Bronchial epithelial cell (primary cell): ENCODE data around the gene ERBB4. TPM values are rescaled to one million over a fixed set of nuclear protein-coding genes. Genes with fewer than 3 reads are reported as not detected.

Experiments
- DNase-seq: peaks from one replicate; pipeline ENCODE4 v3.0.0-alpha.2; 2010; ENCODE audit warnings: low read depth
- FAIRE-seq: peaks from 2 replicates; lab custom pipeline; 2011; peaks lifted over from hg19 to GRCh38; lab: Jason Lieb, UNC
- H3K27me3 ChIP-seq: 2 replicates; pipeline ENCODE4 v1.5.1; 2011; ENCODE audit warnings: low read length; ENCODE audit not compliant: control insufficient read depth, insufficient read depth
- H3K36me3 ChIP-seq: 2 replicates; pipeline ENCODE4 v1.5.1; 2011; ENCODE audit warnings: low read length; ENCODE audit not compliant: control insufficient read depth, insufficient read depth
- H3K4me3 ChIP-seq: 2 replicates; pipeline ENCODE4 v1.5.1; 2011; ENCODE audit warnings: mild to moderate bottlenecking, low read depth, low read length, control low read depth
- CTCF ChIP-seq: IDR thresholded peaks from 2 replicates; pipeline ENCODE4 v1.5.1; 2011; ENCODE audit warnings: mild to moderate bottlenecking, moderate library complexity, low read length, control low read depth, inconsistent platforms; ENCODE audit not compliant: insufficient read depth, severe bottlenecking
- total RNA-seq: library from RNA; depleted of rRNA; stranded (reverse); fragments of >200 nt; gene quantifications from 2 replicates; pipeline ENCODE4 v1.2.1, GENCODE V29; 2014

Gene ERBB4
- total RNA-seq, 1 donor from 2014 or later: under 0.01 TPM

DNA sequence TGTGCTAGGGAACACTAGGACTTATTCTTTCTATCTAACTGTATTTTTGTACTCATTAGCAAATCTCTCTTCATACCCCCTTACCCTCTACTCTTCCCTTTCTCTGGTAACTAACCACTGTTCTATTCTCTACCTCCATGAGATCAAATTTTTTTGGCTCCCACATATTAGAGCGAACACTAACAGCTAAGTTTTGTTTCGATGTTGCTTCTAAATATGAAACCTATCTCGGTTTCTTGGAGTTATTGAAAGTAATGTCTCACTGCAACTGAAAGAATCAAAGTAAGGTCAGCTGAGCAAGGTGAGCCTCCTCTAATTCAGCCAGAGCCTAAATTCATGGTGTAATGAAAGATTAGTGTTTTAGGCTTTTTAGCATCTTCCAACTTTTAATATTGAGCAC is 1024.6 kb downstream of the ERBB4 start:
- Histone ChIP-seq H3K4me3 (no peak overlapping the region), H3K36me3 (no peaks in the 10 kb centered on the region), H3K27me3 (no peaks in the 10 kb centered on the region)
- DNase-seq (no peak), FAIRE-seq (no peak)
- no peak for TF ChIP-seq CTCF

GRCh38 chr2:211513446-211513845 is 1025.2 kb downstream of the ERBB4 start:
- Histone ChIP-seq H3K4me3 (no peak overlapping the region), H3K36me3 (no peaks in the 10 kb centered on the region), H3K27me3 (no peaks in the 10 kb centered on the region)
- no peak for FAIRE-seq
- TF ChIP-seq CTCF: no peak
- no peak for DNase-seq

- no peak for FAIRE-seq
- Histone ChIP-seq H3K27me3 (no peaks in the 10 kb centered on the region), H3K4me3 (no peak overlapping the region), H3K36me3 (no peaks in the 10 kb centered on the region)
- TF ChIP-seq CTCF: no peak
- no peak for DNase-seq
Measured at GRCh38 chr2:211512806-211513205, 1025.8 kb downstream of the ERBB4 start.

- H3K4me3 ChIP-seq: no peak overlapping the region
- peak; percentile 23 for TF ChIP-seq CTCF
- peak; percentile 62 for FAIRE-seq
- H3K36me3 ChIP-seq: no peaks in the 10 kb centered on the region
- H3K27me3 ChIP-seq: no peaks in the 10 kb centered on the region
- DNase-seq: no peak
Measured at GRCh38 chr2:211503856-211504255, 1034.7 kb downstream of the ERBB4 start.

DNA sequence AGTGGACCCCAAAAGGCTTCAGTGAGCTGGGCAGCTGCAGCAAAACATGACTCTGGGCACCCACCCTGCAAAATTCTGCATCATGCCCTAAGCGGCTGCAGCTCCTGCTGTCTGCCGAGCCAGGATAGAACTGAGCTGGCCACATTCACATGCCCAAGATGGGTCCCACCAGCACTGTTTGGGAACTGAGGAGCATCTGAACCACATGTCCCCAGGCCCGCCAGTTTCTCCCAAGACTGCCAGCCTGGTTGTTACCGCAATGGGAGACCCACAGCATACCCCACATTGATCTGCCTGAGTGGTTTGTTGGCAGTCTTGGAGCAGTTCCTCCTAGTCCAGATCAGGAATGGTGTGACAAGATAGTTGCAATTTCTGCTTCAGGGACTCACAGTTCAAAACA is 1035.4 kb downstream of the ERBB4 start:
- no peak for TF ChIP-seq CTCF
- FAIRE-seq: no peak
- Histone ChIP-seq H3K27me3 (no peaks in the 10 kb centered on the region), H3K4me3 (no peak overlapping the region), H3K36me3 (no peaks in the 10 kb centered on the region)
- no peak for DNase-seq

GRCh38 chr2:211498551-211499205 is 1039.9 kb downstream of the ERBB4 start:
- TF ChIP-seq CTCF: no peak
- no peak for DNase-seq
- no peaks in the 10 kb centered on the region for H3K27me3 ChIP-seq
- no peaks in the 10 kb centered on the region for H3K36me3 ChIP-seq
- no peak overlapping the region for H3K4me3 ChIP-seq
- no peak for FAIRE-seq
